IMR-90 (cell line): Measurements from ENCODE around the gene ATG9A. TPM values are rescaled to one million over a fixed set of nuclear protein-coding genes. Genes with fewer than 3 reads are reported as not detected.

Source experiments
- ATAC-seq: fragments of 200-7000 bp; cut with Tn5 transposase; 2 replicates; pipeline ENCODE4 v1.9.1; 2020; ENCODE audit warnings: low read depth, mild to moderate bottlenecking, moderate library complexity
- BruUV-seq: library from RNA; stranded (reverse); fragments of 400-500 nt; replicated peaks from 2 replicates; lab custom pipeline; 2021; lab: Mats Ljungman, UMichigan
- CTCF ChIA-PET: fragments of 300-600 bp; formaldehyde crosslinking; extraction: SDS; loops from one replicate; lab custom pipeline; 2021; ENCODE audit warnings: antibody characterized with exemption; lab: Yijun Ruan, JAX
- POLR2A ChIA-PET: fragments of 300-600 bp; sonication (Branson Sonifier 250); formaldehyde crosslinking; loops from one replicate; lab custom pipeline; 2022; ENCODE audit warnings: antibody characterized with exemption; ENCODE audit not compliant: unreplicated experiment; lab: Charles Lee
- DNase-seq: peaks from one replicate; pipeline ENCODE4 v3.0.0; 2013
- H2AFZ ChIP-seq: replicated peaks from 2 replicates; pipeline ENCODE3; 2013; ENCODE audit warnings: low read length, mild to moderate bottlenecking; ENCODE audit not compliant: poor library complexity
- H2AK5ac ChIP-seq: 2 replicates; pipeline ENCODE4 v1.6.1; 2013; ENCODE audit warnings: low read depth, low read length, inconsistent platforms
- H2AK9ac ChIP-seq: replicated peaks from 2 replicates; pipeline ENCODE3; 2013; ENCODE audit warnings: mild to moderate bottlenecking, low read depth, low read length, moderate library complexity; ENCODE audit not compliant: poor library complexity
- H2BK120ac ChIP-seq: 2 replicates; pipeline ENCODE4 v1.6.1; 2013; ENCODE audit warnings: low read depth, low read length, inconsistent platforms
- H2BK15ac ChIP-seq: 3 replicates; pipeline ENCODE4 v1.6.1; 2013; ENCODE audit warnings: low read depth, low read length, inconsistent platforms
- H2BK20ac ChIP-seq: 2 replicates; pipeline ENCODE4 v1.6.1; 2013; ENCODE audit warnings: low read depth, mild to moderate bottlenecking, inconsistent platforms, low read length, moderate library complexity
- H2BK5ac ChIP-seq: 2 replicates; pipeline ENCODE4 v1.6.1; 2013; ENCODE audit warnings: mild to moderate bottlenecking, low read depth, low read length, inconsistent platforms; ENCODE audit not compliant: poor library complexity, severe bottlenecking
- H3K14ac ChIP-seq: replicated peaks from 2 replicates; pipeline ENCODE4 v1.6.1; 2013; ENCODE audit warnings: low read depth, low read length, inconsistent platforms
- H3K18ac ChIP-seq: 2 replicates; pipeline ENCODE4 v1.6.1; 2013; ENCODE audit warnings: low read depth, low read length, control low read depth
- H3K23ac ChIP-seq: 2 replicates; pipeline ENCODE4 v1.6.1; 2013; ENCODE audit warnings: low read depth, low read length, inconsistent platforms
- H3K27ac ChIP-seq: 2 replicates; pipeline ENCODE4 v1.5.1; 2013; ENCODE audit warnings: mild to moderate bottlenecking, control low read depth, low read length; ENCODE audit not compliant: insufficient read depth
- H3K27me3 ChIP-seq: 2 replicates; pipeline ENCODE4 v1.6.1; 2013; ENCODE audit warnings: low read length; ENCODE audit not compliant: control insufficient read depth, insufficient read depth
- H3K36me3 ChIP-seq: 2 replicates; pipeline ENCODE4 v1.6.1; 2013; ENCODE audit warnings: low read length, mixed read lengths; ENCODE audit not compliant: control insufficient read depth, insufficient read depth
- H3K4ac ChIP-seq: 2 replicates; pipeline ENCODE4 v1.6.1; 2013; ENCODE audit warnings: low read depth, low read length, inconsistent platforms
- H3K4me1 ChIP-seq: 2 replicates; pipeline ENCODE4 v1.6.1; 2013; ENCODE audit warnings: low read length, mixed read lengths; ENCODE audit not compliant: control insufficient read depth, insufficient read depth
- H3K4me2 ChIP-seq: 2 replicates; pipeline ENCODE4 v1.6.1; 2013; ENCODE audit warnings: low read depth, mild to moderate bottlenecking, control low read depth, low read length, moderate library complexity
- H3K4me3 ChIP-seq: 2 replicates; pipeline ENCODE4 v1.5.1; 2013; ENCODE audit warnings: low read depth, mild to moderate bottlenecking, control low read depth, low read length, moderate library complexity; ENCODE audit not compliant: insufficient read depth
- H3K56ac ChIP-seq: 2 replicates; pipeline ENCODE4 v1.6.1; 2013; ENCODE audit warnings: low read length, inconsistent platforms; ENCODE audit not compliant: insufficient read depth; ENCODE audit errors: extremely low read depth
- H3K79me1 ChIP-seq, 2 experiments: 2 replicates each; pipeline ENCODE4 v1.6.1; 2013; ENCODE audit warnings: low read length in 2 of 2, inconsistent platforms in 1 of 2, low read depth in 1 of 2
- H3K9ac ChIP-seq: 2 replicates; pipeline ENCODE4 v1.6.1; 2013; ENCODE audit warnings: low read depth, low read length, control low read depth
- H3K9me1 ChIP-seq: 2 replicates; pipeline ENCODE4 v1.6.1; 2013; ENCODE audit warnings: low read length, inconsistent platforms; ENCODE audit not compliant: insufficient read depth
- H3K9me3 ChIP-seq: 2 replicates; pipeline ENCODE4 v1.6.1; 2013; ENCODE audit warnings: low read length; ENCODE audit not compliant: control insufficient read depth, insufficient read depth
- H4K20me1 ChIP-seq: 2 replicates; pipeline ENCODE4 v1.6.1; 2013; ENCODE audit warnings: low read length, inconsistent platforms; ENCODE audit not compliant: insufficient read depth
- H4K5ac ChIP-seq: 2 replicates; pipeline ENCODE4 v1.6.1; 2013; ENCODE audit warnings: mild to moderate bottlenecking, low read depth, low read length, control low read depth
- H4K8ac ChIP-seq, 2 experiments: 2 replicates each; pipeline ENCODE4 v1.6.1; 2013; ENCODE audit warnings: low read depth in 2 of 2, low read length in 2 of 2, control low read depth in 1 of 2, inconsistent platforms in 1 of 2
- H4K91ac ChIP-seq: 2 replicates; pipeline ENCODE4 v1.6.1; 2013; ENCODE audit warnings: low read depth, low read length, inconsistent platforms; ENCODE audit not compliant: insufficient read depth
- BHLHE40 ChIP-seq: fragments of 150-350 bp; IDR thresholded peaks from 2 replicates; pipeline ENCODE4 v1.6.1; 2016; ENCODE audit warnings: mild to moderate bottlenecking, low read depth, low read length
- CEBPB ChIP-seq: IDR thresholded peaks from 2 replicates; pipeline ENCODE4 v1.6.1; 2012; ENCODE audit warnings: low read depth, low read length, improper control_type of control experiment
- CHD1 ChIP-seq: IDR thresholded peaks from 2 replicates; pipeline ENCODE4 v1.6.1; 2012; ENCODE audit warnings: low read depth, low read length, improper control_type of control experiment
- ELK1 ChIP-seq: fragments of 150-350 bp; IDR thresholded peaks from 2 replicates; pipeline ENCODE4 v1.6.1; 2016; ENCODE audit warnings: low read depth, mild to moderate bottlenecking, low read length, moderate library complexity, borderline replicate concordance
- FOS ChIP-seq: fragments of 150-350 bp; IDR thresholded peaks from 2 replicates; pipeline ENCODE4 v1.6.1; 2016; ENCODE audit warnings: low read depth, low read length
- MAFK ChIP-seq: IDR thresholded peaks from 2 replicates; pipeline ENCODE4 v1.6.1; 2012; ENCODE audit warnings: low read depth, low read length, improper control_type of control experiment
- MAZ ChIP-seq: IDR thresholded peaks from 2 replicates; pipeline ENCODE4 v1.6.1; 2012; ENCODE audit warnings: low read depth, mild to moderate bottlenecking, low read length, improper control_type of control experiment, moderate library complexity, borderline replicate concordance
- MXI1 ChIP-seq: IDR thresholded peaks from 2 replicates; pipeline ENCODE4 v1.6.1; 2012; ENCODE audit warnings: low read depth, mild to moderate bottlenecking, low read length, moderate library complexity, borderline replicate concordance
- NFE2L2 ChIP-seq: fragments of 150-350 bp; IDR thresholded peaks from 2 replicates; pipeline ENCODE4 v1.6.1; 2016; ENCODE audit warnings: low read depth, mild to moderate bottlenecking, low read length
- POLR2A ChIP-seq: IDR thresholded peaks from 2 replicates; pipeline ENCODE4 v1.6.1; 2012; ENCODE audit warnings: mild to moderate bottlenecking, low read depth, low read length
- RAD21 ChIP-seq: IDR thresholded peaks from 2 replicates; pipeline ENCODE4 v1.6.1; 2012; ENCODE audit warnings: low read length, improper control_type of control experiment
- RCOR1 ChIP-seq: IDR thresholded peaks from 2 replicates; pipeline ENCODE4 v1.6.1; 2012; ENCODE audit warnings: mild to moderate bottlenecking, low read length, improper control_type of control experiment; ENCODE audit not compliant: insufficient replicate concordance
- RFX5 ChIP-seq: IDR thresholded peaks from 2 replicates; pipeline ENCODE4 v1.8.0; 2012; ENCODE audit warnings: low read depth, mild to moderate bottlenecking, low read length, moderate library complexity
- SMC3 ChIP-seq: fragments of 150-350 bp; IDR thresholded peaks from 2 replicates; pipeline ENCODE4 v1.6.1; 2016; ENCODE audit warnings: low read depth, mild to moderate bottlenecking, antibody characterized with exemption, low read length, moderate library complexity
- USF2 ChIP-seq: fragments of 150-350 bp; IDR thresholded peaks from 2 replicates; pipeline ENCODE4 v1.6.1; 2017; ENCODE audit warnings: mild to moderate bottlenecking, antibody characterized with exemption, low read length, low read depth
- WGBS, 2 experiments: methylation state at CpG; one replicate each; pipeline versions ENCODE4 v1.1.5 to v1.1.7; 2013; ENCODE audit warnings: missing lambda C conversion rate in 2 of 2; ENCODE audit not compliant: insufficient read length in 1 of 2; ENCODE audit errors: extremely low coverage in 2 of 2; 5-methylcytosine and 5-hydroxymethylcytosine counted together
- dilution Hi-C: fragments of 300-500 bp; cut with HindIII; formaldehyde crosslinking; loops from one replicate; pipeline ENCODE4 v1.14.3; 2018; ENCODE audit warnings: low sequenced_read_pairs; ENCODE audit not compliant: unreplicated experiment
- in situ Hi-C: fragments of 300-500 bp; cut with MboI; formaldehyde crosslinking; loops from 3 replicates; pipeline ENCODE4 v1.14.3; 2019; ENCODE audit warnings: low sequenced_read_pairs, inconsistent platforms, mixed read lengths
- intact Hi-C: fragments of 100-400 bp; cut with micrococcal nuclease; formaldehyde crosslinking; loops from 2 replicates; pipeline ENCODE4 v1.10.0; 2022
- polyA plus RNA-seq, 3 experiments: library from polyadenylated mRNA; depleted of rRNA; stranded (reverse); fragments of >200 nt; gene quantifications; 2 replicates each; pipeline ENCODE4 v1.2.3, GENCODE V29; 2012; ENCODE audit warnings: low replicate concordance in 1 of 3
- total RNA-seq: library from RNA; depleted of rRNA; stranded (reverse); fragments of >200 nt; gene quantifications from 2 replicates; pipeline ENCODE4 v1.2.3, GENCODE V29; 2012
- TF ChIP-seq, protein P1 (sequence below): conservative IDR thresholded peaks from 2 replicates; pipeline ENCODE4 v1.5.1; 2012; ENCODE audit warnings: mild to moderate bottlenecking, low read depth, low read length, improper control_type of control experiment

ATG9A gene
- total and polyA plus RNA-seq, 2 of the 4 experiments (the other 2 are of a cell fraction), result 35.1 to 58.3 TPM

- Histone ChIP-seq H4K20me1 (peaks cover 11% of the 10 kb centered on the region), H4K91ac (no peak overlapping the region), H3K4me1 (peaks cover 1% of the 10 kb centered on the region; the same call in 1 of the 2 replicates), H3K9me3 (no peaks in the 10 kb centered on the region), H3K23ac (no peak overlapping the region), H3K4me3 (no peak overlapping the region), H2BK5ac (no peak overlapping the region), H3K56ac (no peak overlapping the region), H3K9me1 (peaks cover 6% of the 10 kb centered on the region), H3K9ac (no peak overlapping the region), H2BK15ac (no peak overlapping the region), H2AK5ac (no peak overlapping the region), H3K36me3 (peaks cover 52% of the 10 kb centered on the region), H3K27ac (no peak overlapping the region), H3K79me1 (peaks cover 8 to 26% of the 10 kb centered on the region in 2 experiments; a peak in 3 of 4 replicates), H3K4me2 (no peak overlapping the region), H3K18ac (no peak overlapping the region), H2AFZ (no peak overlapping the region), H3K27me3 (no peaks in the 10 kb centered on the region), H4K8ac (no peak overlapping the region), H2AK9ac (peak overlapping the region; percentile 12), H4K5ac (no peak overlapping the region), H3K14ac (no peak overlapping the region), H2BK20ac (no peak overlapping the region), H3K4ac (no peak overlapping the region), H2BK120ac (no peak overlapping the region)
- TF ChIP-seq CHD1 (no peak), RFX5 (no peak), NFE2L2 (no peak), RAD21 (no peak), BHLHE40 (no peak), CEBPB (no peak), USF2 (no peak), FOS (no peak), RCOR1 (no peak), MAFK (no peak), MAZ (no peak), ELK1 (no peak), POLR2A (no peak), MXI1 (no peak), SMC3 (no peak)
- TF ChIP-seq, protein P1, sequence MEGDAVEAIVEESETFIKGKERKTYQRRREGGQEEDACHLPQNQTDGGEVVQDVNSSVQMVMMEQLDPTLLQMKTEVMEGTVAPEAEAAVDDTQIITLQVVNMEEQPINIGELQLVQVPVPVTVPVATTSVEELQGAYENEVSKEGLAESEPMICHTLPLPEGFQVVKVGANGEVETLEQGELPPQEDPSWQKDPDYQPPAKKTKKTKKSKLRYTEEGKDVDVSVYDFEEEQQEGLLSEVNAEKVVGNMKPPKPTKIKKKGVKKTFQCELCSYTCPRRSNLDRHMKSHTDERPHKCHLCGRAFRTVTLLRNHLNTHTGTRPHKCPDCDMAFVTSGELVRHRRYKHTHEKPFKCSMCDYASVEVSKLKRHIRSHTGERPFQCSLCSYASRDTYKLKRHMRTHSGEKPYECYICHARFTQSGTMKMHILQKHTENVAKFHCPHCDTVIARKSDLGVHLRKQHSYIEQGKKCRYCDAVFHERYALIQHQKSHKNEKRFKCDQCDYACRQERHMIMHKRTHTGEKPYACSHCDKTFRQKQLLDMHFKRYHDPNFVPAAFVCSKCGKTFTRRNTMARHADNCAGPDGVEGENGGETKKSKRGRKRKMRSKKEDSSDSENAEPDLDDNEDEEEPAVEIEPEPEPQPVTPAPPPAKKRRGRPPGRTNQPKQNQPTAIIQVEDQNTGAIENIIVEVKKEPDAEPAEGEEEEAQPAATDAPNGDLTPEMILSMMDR, result no peak
- WGBS, 2 experiments, result 96% methylated on average over 8 of the region's 15 CpGs; no CpG with 5 or more reads in 1 of the 2 experiments
- no TSS peak for BruUV-seq
- ChIA-PET POLR2A (interaction anchor here (0.6 kb wide), 1 partner anchor 28 kb away, joined by 4 read pairs; no protein-coding TSS in a partner anchor), CTCF (no interaction called here)
- ATAC-seq (no peak), DNase-seq (no peak)
- intact Hi-C loops (no loop called here), dilution Hi-C loops (no loop called here), in situ Hi-C loops (no loop called here)
These were observed 15.3 kb downstream of the ATG9A start for GRCh38 chr2:219214141-219214540.
